Trophoblast cell (in vitro differentiated cells and primary cell): ENCODE results near the gene BTBD9.

Source experiments
- DNase-seq, 2 donors: peaks; one replicate each; pipeline ENCODE4 v3.0.0-alpha.2; 2016
- H2AFZ ChIP-seq: 2 replicates; pipeline ENCODE4 v1.6.1; 2013; ENCODE audit warnings: low read length, moderate library complexity, mild to moderate bottlenecking; ENCODE audit not compliant: insufficient read depth, poor library complexity
- H2AK5ac ChIP-seq: 2 replicates; pipeline ENCODE4 v1.6.1; 2013; ENCODE audit warnings: mild to moderate bottlenecking, low read length
- H2BK120ac ChIP-seq: 2 replicates; pipeline ENCODE4 v1.6.1; 2013; ENCODE audit warnings: low read length, mild to moderate bottlenecking, moderate library complexity; ENCODE audit not compliant: insufficient read depth, poor library complexity
- H2BK12ac ChIP-seq: 2 replicates; pipeline ENCODE4 v1.6.1; 2013; ENCODE audit warnings: mild to moderate bottlenecking, low read length, moderate library complexity
- H2BK5ac ChIP-seq: 2 replicates; pipeline ENCODE4 v1.6.1; 2013; ENCODE audit warnings: low read length, low read depth, moderate library complexity, mild to moderate bottlenecking; ENCODE audit not compliant: poor library complexity
- H3K14ac ChIP-seq: 2 replicates; pipeline ENCODE4 v1.6.1; 2013; ENCODE audit warnings: mild to moderate bottlenecking, low read length
- H3K18ac ChIP-seq: 2 replicates; pipeline ENCODE4 v1.6.1; 2013; ENCODE audit warnings: mild to moderate bottlenecking, low read length
- H3K23ac ChIP-seq: 2 replicates; pipeline ENCODE4 v1.6.1; 2013; ENCODE audit warnings: low read length
- H3K27ac ChIP-seq: 2 replicates; pipeline ENCODE4 v1.5.1; 2013; ENCODE audit warnings: low read depth, mild to moderate bottlenecking, inconsistent platforms, low read length, moderate library complexity
- H3K27me3 ChIP-seq: 2 replicates; pipeline ENCODE4 v1.6.1; 2013; ENCODE audit warnings: inconsistent platforms, mild to moderate bottlenecking, low read length, moderate library complexity; ENCODE audit not compliant: insufficient read depth
- H3K36me3 ChIP-seq, 2 experiments: 1 replicate in 1 of 2; 2 replicates in 1 of 2; pipeline ENCODE4 v1.6.1; 2013; ENCODE audit warnings: low read length in 2 of 2, mild to moderate bottlenecking in 2 of 2, moderate library complexity in 1 of 2; ENCODE audit not compliant: insufficient read depth in 2 of 2, control insufficient read depth in 1 of 2
- H3K4ac ChIP-seq: 2 replicates; pipeline ENCODE4 v1.6.1; 2013; ENCODE audit warnings: low read depth, mild to moderate bottlenecking, low read length, moderate library complexity
- H3K4me1 ChIP-seq, 2 experiments: 1 replicate in 1 of 2; 2 replicates in 1 of 2; pipeline ENCODE4 v1.6.1; 2013; ENCODE audit warnings: low read length in 2 of 2, mild to moderate bottlenecking in 2 of 2, moderate library complexity in 1 of 2; ENCODE audit not compliant: insufficient read depth in 2 of 2, control insufficient read depth in 1 of 2
- H3K4me2 ChIP-seq: 2 replicates; pipeline ENCODE4 v1.6.1; 2013; ENCODE audit warnings: inconsistent platforms, mild to moderate bottlenecking, low read length, moderate library complexity
- H3K4me3 ChIP-seq: 2 replicates; pipeline ENCODE4 v1.5.1; 2013; ENCODE audit warnings: mild to moderate bottlenecking, low read depth, low read length, inconsistent platforms
- H3K79me1 ChIP-seq: one replicate; pipeline ENCODE4 v1.6.1; 2013; ENCODE audit warnings: low read length
- H3K79me2 ChIP-seq: 2 replicates; pipeline ENCODE4 v1.6.1; 2013; ENCODE audit warnings: low read length, mild to moderate bottlenecking; ENCODE audit not compliant: control insufficient read depth, insufficient read depth, poor library complexity
- H3K9ac ChIP-seq: 2 replicates; pipeline ENCODE4 v1.6.1; 2013; ENCODE audit warnings: mild to moderate bottlenecking, low read length
- H3K9me3 ChIP-seq: 2 replicates; pipeline ENCODE4 v1.6.1; 2013; ENCODE audit warnings: low read depth, mild to moderate bottlenecking, control low read depth, inconsistent platforms, low read length; ENCODE audit not compliant: insufficient read depth
- H4K12ac ChIP-seq: 2 replicates; pipeline ENCODE4 v1.6.1; 2013; ENCODE audit warnings: low read depth, mild to moderate bottlenecking, low read length, moderate library complexity
- H4K8ac ChIP-seq: 2 replicates; pipeline ENCODE4 v1.6.1; 2013; ENCODE audit warnings: low read depth, mild to moderate bottlenecking, low read length, moderate library complexity
- H4K91ac ChIP-seq: one replicate; pipeline ENCODE4 v1.6.1; 2013; ENCODE audit warnings: low read depth, mild to moderate bottlenecking, low read length, moderate library complexity
- WGBS: extraction: QIAGEN DNeasy Blood & Tissue Kit; methylation state at CpG from one replicate; pipeline ENCODE4 v1.1.7; 2013; ENCODE audit warnings: missing lambda C conversion rate; ENCODE audit not compliant: insufficient read length, insufficient coverage; ENCODE audit errors: extremely low coverage; 5-methylcytosine and 5-hydroxymethylcytosine counted together

The BTBD9 gene

GRCh38 chr6:38168699-38169098 lies 471.0 kb downstream of the BTBD9 start:
- Histone ChIP-seq H2BK120ac (no peak overlapping the region), H3K18ac (no peak overlapping the region), H2AFZ (no peak overlapping the region), H3K27ac (no peak overlapping the region), H3K23ac (no peak overlapping the region), H2BK5ac (no peak overlapping the region), H3K4me2 (no peak overlapping the region), H3K4me1 (no peaks in the 10 kb centered on the region), H3K36me3 (no peaks in the 10 kb centered on the region), H4K8ac (no peak overlapping the region), H3K4me3 (no peak overlapping the region), H3K14ac (no peak overlapping the region), H3K9ac (no peak overlapping the region), H3K27me3 (no peaks in the 10 kb centered on the region), H4K12ac (peak overlapping the region; percentile 19), H2AK5ac (no peak overlapping the region), H3K79me1 (no peaks in the 10 kb centered on the region), H4K91ac (no peak overlapping the region), H2BK12ac (no peak overlapping the region), H3K79me2 (no peaks in the 10 kb centered on the region), H3K4ac (no peak overlapping the region), H3K9me3 (no peaks in the 10 kb centered on the region)
- no peak for DNase-seq
- no CpG with 5 or more reads among the region's 8 CpGs for WGBS

- Histone ChIP-seq H3K9ac (no peak overlapping the region), H3K27ac (no peak overlapping the region), H3K9me3 (peaks cover under 1% of the 10 kb centered on the region), H4K8ac (no peak overlapping the region), H2BK5ac (no peak overlapping the region), H4K91ac (no peak overlapping the region), H3K79me1 (no peaks in the 10 kb centered on the region), H4K12ac (no peak overlapping the region), H2BK120ac (no peak overlapping the region), H3K79me2 (no peaks in the 10 kb centered on the region), H2AFZ (no peak overlapping the region), H3K27me3 (no peaks in the 10 kb centered on the region), H3K4me1 (no peaks in the 10 kb centered on the region), H3K14ac (no peak overlapping the region), H3K23ac (no peak overlapping the region), H2BK12ac (no peak overlapping the region), H3K36me3 (no peaks in the 10 kb centered on the region), H3K4ac (no peak overlapping the region), H3K4me3 (no peak overlapping the region), H3K4me2 (no peak overlapping the region), H2AK5ac (no peak overlapping the region), H3K18ac (no peak overlapping the region)
- no peak for DNase-seq
- WGBS, result no CpG with 5 or more reads among the region's 13 CpGs
These were observed 471.6 kb downstream of the BTBD9 start for GRCh38 chr6:38168126-38168525.

GRCh38 chr6:38167598-38167997 lies 472.1 kb downstream of the BTBD9 start:
- Histone ChIP-seq H3K27ac (no peak overlapping the region), H3K14ac (no peak overlapping the region), H3K4me3 (no peak overlapping the region), H2BK120ac (no peak overlapping the region), H2BK12ac (no peak overlapping the region), H3K36me3 (no peaks in the 10 kb centered on the region), H2BK5ac (no peak overlapping the region), H3K9me3 (peaks cover 3% of the 10 kb centered on the region), H3K79me1 (no peaks in the 10 kb centered on the region), H3K4ac (no peak overlapping the region), H2AFZ (no peak overlapping the region), H4K91ac (no peak overlapping the region), H3K4me2 (no peak overlapping the region), H3K23ac (no peak overlapping the region), H3K27me3 (no peaks in the 10 kb centered on the region), H3K79me2 (no peaks in the 10 kb centered on the region), H2AK5ac (no peak overlapping the region), H4K12ac (no peak overlapping the region), H3K9ac (no peak overlapping the region), H3K18ac (no peak overlapping the region), H3K4me1 (no peaks in the 10 kb centered on the region), H4K8ac (no peak overlapping the region)
- DNase-seq, result no peak
- no CpG with 5 or more reads among the region's 11 CpGs for WGBS

GRCh38 chr6:38166411-38167240 lies 473.1 kb downstream of the BTBD9 start:
- H4K8ac ChIP-seq, result no peak overlapping the region
- H3K14ac ChIP-seq, result no peak overlapping the region
- H3K4ac ChIP-seq, result no peak overlapping the region
- no peak for DNase-seq
- no peak overlapping the region for H2BK5ac ChIP-seq
- H3K27ac ChIP-seq, result no peak overlapping the region
- H3K18ac ChIP-seq, result no peak overlapping the region
- no peak overlapping the region for H3K4me3 ChIP-seq
- WGBS, result no CpG with 5 or more reads among the region's 32 CpGs
- no peak overlapping the region for H3K9ac ChIP-seq
- H3K4me1 ChIP-seq, result no peaks in the 10 kb centered on the region
- no peak overlapping the region for H3K23ac ChIP-seq
- H3K9me3 ChIP-seq, result peaks cover 3% of the 10 kb centered on the region
- no peaks in the 10 kb centered on the region for H3K79me1 ChIP-seq
- H4K91ac ChIP-seq, result no peak overlapping the region
- H3K27me3 ChIP-seq, result no peaks in the 10 kb centered on the region
- H2BK12ac ChIP-seq, result no peak overlapping the region
- no peaks in the 10 kb centered on the region for H3K36me3 ChIP-seq
- H4K12ac ChIP-seq, result no peak overlapping the region
- no peak overlapping the region for H2AFZ ChIP-seq
- no peaks in the 10 kb centered on the region for H3K79me2 ChIP-seq
- H2AK5ac ChIP-seq, result no peak overlapping the region
- no peak overlapping the region for H2BK120ac ChIP-seq
- H3K4me2 ChIP-seq, result no peak overlapping the region
